DOHH2 (cell line): ENCODE data around the gene MECP2.

ENCODE experiments used
- CTCF ChIP-seq: fragments of 200-600 bp; sonication (generic); IDR thresholded peaks from one replicate; pipeline ENCODE4 v1.5.1; 2014; ENCODE audit warnings: antibody characterized with exemption, mild to moderate bottlenecking, low read depth, low read length; ENCODE audit not compliant: poor library complexity, severe bottlenecking
- EZH2phosphoT487 ChIP-seq: fragments of 200-600 bp; sonication (generic); IDR thresholded peaks from 2 replicates; pipeline ENCODE4 v1.6.1; 2017; ENCODE audit warnings: borderline replicate concordance, mild to moderate bottlenecking, antibody characterized with exemption, low read length, moderate library complexity, mixed read lengths

DNA sequence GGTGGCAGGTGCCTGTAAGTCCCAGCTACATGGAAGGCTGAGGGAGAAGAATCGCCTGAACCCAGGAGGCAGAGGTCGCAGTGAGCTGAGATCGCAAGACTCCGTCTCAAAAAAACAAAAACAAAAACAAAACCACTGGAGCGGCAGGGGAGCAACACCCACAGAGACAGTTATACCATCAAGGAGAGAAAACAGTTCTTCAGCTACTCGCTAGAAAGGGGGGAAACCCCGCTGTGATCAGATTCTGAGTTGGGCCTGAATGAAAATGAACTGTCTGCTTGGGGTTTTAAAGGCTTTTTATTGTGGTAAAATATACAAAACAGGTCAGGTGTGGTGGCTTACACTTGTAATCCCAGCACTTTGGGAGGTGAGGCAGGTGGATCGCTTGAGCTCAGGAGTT lies 61.0 kb downstream of the MECP2 start:
- TF ChIP-seq CTCF (no peak), EZH2phosphoT487 (no peak)
